ENCODE measurements around the gene TMEM91.
"Not testable (repeated sequence)": the region's sequence is repeated elsewhere in the genome, so short reads cannot be mapped to it uniquely, and the experiment has no call there.

TMEM91 gene

GRCh38 chr19:41376241-41376997 lies at the start of gene TMEM91:
Gene TMEM91, plus strand, starts transcription at chr19:41376533. Its CDS starts 1,777 bp downstream, at chr19:41378310.
- peak; percentile 73 for DNase-seq (ENCODE audit: low spot score)

- DNase-seq (ENCODE audit: low spot score): no peak
Measured at GRCh38 chr19:41327076-41327575, 49.2 kb upstream of the TMEM91 start.

- DNase-seq (ENCODE audit: low spot score): no peak
Measured at GRCh38 chr19:41327576-41328156, 48.7 kb upstream of the TMEM91 start.

- no peak for DNase-seq (ENCODE audit: low spot score)
Measured at GRCh38 chr19:41328157-41328841, 48.0 kb upstream of the TMEM91 start.

GRCh38 chr19:41328842-41329225 lies 47.5 kb upstream of the TMEM91 start:
- no peak for DNase-seq (ENCODE audit: low spot score)

- DNase-seq (ENCODE audit: low spot score): no peak
Measured at GRCh38 chr19:41330481-41330880, 45.9 kb upstream of the TMEM91 start.

- DNase-seq (ENCODE audit: low spot score): no peak
Measured at GRCh38 chr19:41330946-41331678, 45.2 kb upstream of the TMEM91 start.

GRCh38 chr19:41332000-41332399 lies 44.3 kb upstream of the TMEM91 start:
- DNase-seq (ENCODE audit: low spot score): no peak

- no peak for DNase-seq (ENCODE audit: low spot score)
Measured at GRCh38 chr19:41332468-41332867, 43.9 kb upstream of the TMEM91 start.

GRCh38 chr19:41334793-41335192 lies 41.5 kb upstream of the TMEM91 start:
- DNase-seq (ENCODE audit: low spot score): no peak

- DNase-seq (ENCODE audit: low spot score): no peak
Measured at GRCh38 chr19:41335467-41335866, 40.9 kb upstream of the TMEM91 start.

GRCh38 chr19:41339936-41340335 lies 36.4 kb upstream of the TMEM91 start:
- DNase-seq (ENCODE audit: low spot score): no peak

GRCh38 chr19:41341669-41342490 lies 34.5 kb upstream of the TMEM91 start:
- no peak for DNase-seq (ENCODE audit: low spot score)

GRCh38 chr19:41344162-41344561 lies 32.2 kb upstream of the TMEM91 start:
- DNase-seq (ENCODE audit: low spot score): no peak

- not testable (repeated sequence) for DNase-seq (ENCODE audit: low spot score)
Measured at GRCh38 chr19:41346916-41347315, 29.4 kb upstream of the TMEM91 start.

GRCh38 chr19:41350735-41351338 lies 25.5 kb upstream of the TMEM91 start:
- DNase-seq (ENCODE audit: low spot score): no peak

- peak; percentile 61 for DNase-seq (ENCODE audit: low spot score)
Measured at GRCh38 chr19:41351339-41352245, 24.7 kb upstream of the TMEM91 start.

GRCh38 chr19:41352279-41352608 lies 24.1 kb upstream of the TMEM91 start:
- no peak for DNase-seq (ENCODE audit: low spot score)

GRCh38 chr19:41352609-41353465 lies 23.5 kb upstream of the TMEM91 start:
- peak; percentile 80 for DNase-seq (ENCODE audit: low spot score)

Measured in ecto neural progenitor cell (in vitro differentiated cells).